MG63 (cell line): ENCODE measurements around the gene RPE. TPM values are rescaled to one million over a fixed set of nuclear protein-coding genes. Genes with fewer than 3 reads are reported as not detected.

Experiments
- DNase-seq: peaks from one replicate; pipeline ENCODE4 v3.0.0-alpha.2; 2020
- H3K27me3 ChIP-seq: fragments of 250-450 bp; sonication (Bioruptor Pico); 2 replicates; pipeline ENCODE4 v1.5.1; 2020; ENCODE audit warnings: mild to moderate bottlenecking, moderate library complexity
- H3K36me3 ChIP-seq: fragments of 250-450 bp; sonication (Bioruptor Pico); 2 replicates; pipeline ENCODE4 v1.5.1; 2020; ENCODE audit warnings: mild to moderate bottlenecking, moderate library complexity
- H3K4me3 ChIP-seq: fragments of 250-450 bp; sonication (Bioruptor Pico); 2 replicates; pipeline ENCODE4 v1.5.1; 2020; ENCODE audit warnings: mild to moderate bottlenecking, moderate library complexity
- H3K9me3 ChIP-seq: fragments of 250-450 bp; sonication (Bioruptor Pico); 2 replicates; pipeline ENCODE4 v1.5.1; 2020; ENCODE audit warnings: mild to moderate bottlenecking, moderate library complexity
- total RNA-seq: library from RNA; depleted of rRNA; stranded (reverse); fragments of >200 nt; shearing (Covaris generic); gene quantifications from 2 replicates; pipeline ENCODE4 v1.2.3, GENCODE V29; 2014; ENCODE audit warnings: low replicate concordance; rRNA removed

Gene RPE
- total RNA-seq, 1 experiment from 2014 or later: 27.6 TPM

- Histone ChIP-seq H3K4me3 (no peak overlapping the region), H3K27me3 (no peaks in the 10 kb centered on the region), H3K9me3 (no peaks in the 10 kb centered on the region), H3K36me3 (no peaks in the 10 kb centered on the region)
- DNase-seq: no peak
Observed at GRCh38 chr2:210046851-210047500, 44.5 kb downstream of the RPE start.

- no peaks in the 10 kb centered on the region for H3K9me3 ChIP-seq
- H3K27me3 ChIP-seq: no peaks in the 10 kb centered on the region
- no peak overlapping the region for H3K4me3 ChIP-seq
- no peaks in the 10 kb centered on the region for H3K36me3 ChIP-seq
- no peak for DNase-seq
Observed at GRCh38 chr2:210049831-210050230, 47.4 kb downstream of the RPE start.

- DNase-seq: no peak
- Histone ChIP-seq H3K9me3 (no peaks in the 10 kb centered on the region), H3K27me3 (no peaks in the 10 kb centered on the region), H3K36me3 (no peaks in the 10 kb centered on the region), H3K4me3 (no peak overlapping the region)
Observed at GRCh38 chr2:210050885-210051284, 48.4 kb downstream of the RPE start.

GRCh38 chr2:210054696-210055095 is 52.3 kb downstream of the RPE start:
- Histone ChIP-seq H3K4me3 (no peak overlapping the region), H3K27me3 (no peaks in the 10 kb centered on the region), H3K36me3 (no peaks in the 10 kb centered on the region), H3K9me3 (no peaks in the 10 kb centered on the region)
- DNase-seq: no peak

- Histone ChIP-seq H3K27me3 (no peaks in the 10 kb centered on the region), H3K4me3 (no peak overlapping the region), H3K9me3 (no peaks in the 10 kb centered on the region), H3K36me3 (no peaks in the 10 kb centered on the region)
- DNase-seq: no peak
Observed at GRCh38 chr2:210055825-210056224, 53.4 kb downstream of the RPE start.

GRCh38 chr2:210063306-210063705 is 60.9 kb downstream of the RPE start:
- Histone ChIP-seq H3K27me3 (no peaks in the 10 kb centered on the region), H3K36me3 (no peaks in the 10 kb centered on the region), H3K4me3 (no peak overlapping the region), H3K9me3 (no peaks in the 10 kb centered on the region)
- no peak for DNase-seq

Other genes starting within 250 kb of the RPE start
- not detected in 2 replicates for gene UNC80, start 230.8 kb upstream of the RPE start, total RNA-seq
- gene KANSL1L, start 168.8 kb downstream of the RPE start, total RNA-seq: 1.7 and 3.5 TPM in 2 replicates
- not detected in 2 replicates for gene ACADL, start 222.8 kb downstream of the RPE start, total RNA-seq